ENCODE data around the gene MGAT5. TPM values are rescaled to one million over a fixed set of nuclear protein-coding genes. Genes with fewer than 3 reads are reported as not detected.

Gene MGAT5
- total RNA-seq, 1 donor from 2014 or later = 54.4 TPM

DNA sequence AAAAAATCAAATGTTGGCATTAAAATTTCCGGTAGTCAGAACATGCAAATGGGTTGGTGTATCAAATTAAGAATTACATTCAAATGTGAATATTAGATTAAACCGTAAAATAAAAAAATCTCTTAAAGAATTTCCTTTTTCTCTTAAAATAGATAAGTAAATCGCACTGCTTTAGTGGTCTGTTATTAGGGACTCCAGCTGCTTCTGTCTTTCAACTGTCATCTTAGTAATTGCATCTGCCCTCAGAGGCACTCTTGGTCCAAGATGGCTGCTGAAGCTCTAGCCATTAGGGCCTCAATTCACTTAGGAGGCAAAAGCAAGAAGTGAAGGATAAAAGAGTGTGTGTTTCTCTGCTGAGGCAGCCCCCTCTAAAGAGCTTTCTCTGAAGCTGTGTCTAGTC lies 132.4 kb downstream of the MGAT5 start:
- TF ChIP-seq, protein P1, sequence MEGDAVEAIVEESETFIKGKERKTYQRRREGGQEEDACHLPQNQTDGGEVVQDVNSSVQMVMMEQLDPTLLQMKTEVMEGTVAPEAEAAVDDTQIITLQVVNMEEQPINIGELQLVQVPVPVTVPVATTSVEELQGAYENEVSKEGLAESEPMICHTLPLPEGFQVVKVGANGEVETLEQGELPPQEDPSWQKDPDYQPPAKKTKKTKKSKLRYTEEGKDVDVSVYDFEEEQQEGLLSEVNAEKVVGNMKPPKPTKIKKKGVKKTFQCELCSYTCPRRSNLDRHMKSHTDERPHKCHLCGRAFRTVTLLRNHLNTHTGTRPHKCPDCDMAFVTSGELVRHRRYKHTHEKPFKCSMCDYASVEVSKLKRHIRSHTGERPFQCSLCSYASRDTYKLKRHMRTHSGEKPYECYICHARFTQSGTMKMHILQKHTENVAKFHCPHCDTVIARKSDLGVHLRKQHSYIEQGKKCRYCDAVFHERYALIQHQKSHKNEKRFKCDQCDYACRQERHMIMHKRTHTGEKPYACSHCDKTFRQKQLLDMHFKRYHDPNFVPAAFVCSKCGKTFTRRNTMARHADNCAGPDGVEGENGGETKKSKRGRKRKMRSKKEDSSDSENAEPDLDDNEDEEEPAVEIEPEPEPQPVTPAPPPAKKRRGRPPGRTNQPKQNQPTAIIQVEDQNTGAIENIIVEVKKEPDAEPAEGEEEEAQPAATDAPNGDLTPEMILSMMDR (IDR thresholded peaks at IDR 0.05) = no peak
- no peaks in the 10 kb centered on the region for H3K36me3 ChIP-seq
- H3K27ac ChIP-seq = no peak overlapping the region
- no peak for ATAC-seq
- no peaks in the 10 kb centered on the region for H3K4me1 ChIP-seq
- no peaks in the 10 kb centered on the region for H3K27me3 ChIP-seq
- no peaks in the 10 kb centered on the region for H3K9me3 ChIP-seq
- H3K4me3 ChIP-seq = no peak overlapping the region
- no peak for DNase-seq
- intact Hi-C loops (cut with DNase I) = no loop called here

DNA sequence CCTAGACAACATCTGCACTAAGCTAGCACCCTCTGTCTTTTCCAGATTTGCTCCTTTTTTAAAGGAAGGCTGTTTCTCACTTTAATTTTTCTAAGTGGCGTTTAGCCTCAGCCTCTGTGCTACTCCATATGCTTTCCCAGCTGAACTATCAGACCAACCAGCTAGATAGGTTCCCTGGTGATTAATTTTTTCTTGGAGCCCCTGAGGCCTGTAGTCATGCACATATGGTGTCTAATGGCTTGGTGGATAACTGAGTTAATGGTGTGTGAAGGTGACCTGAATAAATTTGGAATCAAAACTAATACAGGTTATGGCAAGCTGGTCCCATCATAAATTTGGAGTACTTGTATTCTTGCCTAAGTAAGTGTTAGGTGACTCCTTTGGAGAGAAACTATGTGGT lies 135.5 kb downstream of the MGAT5 start:
- TF ChIP-seq, protein P1 (IDR thresholded peaks at IDR 0.05) = no peak
- Histone ChIP-seq H3K9me3 (no peaks in the 10 kb centered on the region), H3K27me3 (no peaks in the 10 kb centered on the region), H3K27ac (no peak overlapping the region), H3K4me1 (no peaks in the 10 kb centered on the region), H3K4me3 (no peak overlapping the region), H3K36me3 (no peaks in the 10 kb centered on the region)
- intact Hi-C loops (cut with DNase I) = no loop called here
- ATAC-seq (no peak), DNase-seq (no peak)

DNA sequence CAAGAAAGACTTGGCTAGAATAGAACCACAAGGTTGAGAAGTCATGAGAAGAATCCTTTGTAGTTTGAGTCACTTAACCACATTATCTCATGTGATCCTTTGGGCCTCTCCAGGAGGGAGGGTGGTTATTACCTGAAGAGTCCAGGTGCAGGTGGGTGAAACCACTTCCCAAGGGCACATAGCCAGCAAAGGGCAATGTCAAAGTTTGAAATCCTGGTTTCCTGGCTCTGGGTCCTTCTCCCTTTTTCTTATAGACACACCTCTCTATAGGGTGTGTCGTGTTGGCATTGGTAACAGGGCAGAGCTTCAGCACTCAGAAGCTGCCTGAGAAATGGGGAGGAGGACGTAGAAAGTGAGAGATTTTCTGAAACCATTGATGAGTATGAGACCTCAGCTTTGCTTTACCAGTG lies 137.9 kb downstream of the MGAT5 start:
- Histone ChIP-seq H3K36me3 (peaks cover 4% of the 10 kb centered on the region), H3K9me3 (no peaks in the 10 kb centered on the region), H3K27ac (no peak overlapping the region), H3K4me1 (no peaks in the 10 kb centered on the region), H3K4me3 (no peak overlapping the region), H3K27me3 (no peaks in the 10 kb centered on the region)
- DNase-seq = no peak
- intact Hi-C loops (cut with DNase I) = no loop called here
- ATAC-seq = no peak
- TF ChIP-seq, protein P1 (IDR thresholded peaks at IDR 0.05) = no peak

DNA sequence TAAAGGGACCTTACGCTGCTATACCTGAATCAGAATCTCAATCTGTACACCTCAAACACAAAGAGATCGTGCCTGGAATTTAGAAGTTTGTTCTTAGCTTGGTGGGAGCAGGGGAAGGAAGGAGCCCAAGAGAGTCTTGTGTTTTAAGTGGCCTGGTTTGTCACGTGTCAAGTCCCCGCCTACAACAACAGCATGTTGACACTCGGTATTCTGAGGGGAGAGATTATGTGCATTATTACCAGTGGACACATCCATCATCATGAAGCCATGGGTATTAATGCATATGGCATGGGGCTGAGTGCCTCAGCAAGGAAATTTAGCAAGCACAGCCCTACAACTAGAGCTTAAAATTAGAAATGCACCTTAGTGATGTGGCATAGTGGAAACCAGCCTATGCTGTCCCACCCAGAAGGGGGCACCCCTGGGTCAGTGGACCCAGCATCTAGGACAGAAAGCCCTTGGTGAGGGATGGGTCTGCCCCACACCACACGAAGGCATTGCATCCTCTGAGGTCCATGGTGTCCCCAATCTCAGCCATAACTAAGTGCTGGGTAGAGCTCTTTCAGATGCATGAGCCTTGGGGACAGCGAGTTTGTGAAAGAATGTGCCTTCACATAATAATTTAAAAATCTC lies 138.7 kb downstream of the MGAT5 start:
- peaks cover 4% of the 10 kb centered on the region for H3K36me3 ChIP-seq
- TF ChIP-seq, protein P1 (IDR thresholded peaks at IDR 0.05) = no peak
- ATAC-seq (no peak), DNase-seq (no peak)
- H3K9me3 ChIP-seq = no peaks in the 10 kb centered on the region
- H3K4me1 ChIP-seq = no peaks in the 10 kb centered on the region
- H3K27ac ChIP-seq = no peak overlapping the region
- H3K4me3 ChIP-seq = no peak overlapping the region
- intact Hi-C loops (cut with DNase I) = no loop called here
- H3K27me3 ChIP-seq = no peaks in the 10 kb centered on the region

DNA sequence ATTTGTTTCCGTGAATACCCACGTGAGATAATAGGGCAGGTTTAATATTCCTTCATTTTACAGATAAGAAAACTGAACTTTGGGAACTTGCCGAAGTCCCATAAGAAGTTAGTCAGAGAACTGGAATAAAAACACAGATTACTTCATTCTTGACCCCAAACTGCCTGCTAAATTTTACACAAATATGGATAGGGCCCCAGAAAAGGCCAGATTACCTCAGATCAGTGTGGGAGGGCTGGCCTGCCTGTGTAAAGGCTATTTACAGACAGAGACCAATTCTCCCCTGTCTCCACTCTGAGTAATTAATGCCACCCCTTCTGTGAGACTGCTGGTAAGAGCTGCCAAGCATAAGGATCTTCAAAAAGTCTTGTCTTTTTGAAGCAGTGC lies 139.2 kb downstream of the MGAT5 start:
- no peak overlapping the region for H3K27ac ChIP-seq
- no peak for ATAC-seq
- no peaks in the 10 kb centered on the region for H3K9me3 ChIP-seq
- H3K36me3 ChIP-seq = peaks cover 4% of the 10 kb centered on the region
- no peaks in the 10 kb centered on the region for H3K27me3 ChIP-seq
- no peak for DNase-seq
- H3K4me1 ChIP-seq = no peaks in the 10 kb centered on the region
- H3K4me3 ChIP-seq = no peak overlapping the region
- TF ChIP-seq, protein P1 (IDR thresholded peaks at IDR 0.05) = no peak
- intact Hi-C loops (cut with DNase I) = no loop called here

DNA sequence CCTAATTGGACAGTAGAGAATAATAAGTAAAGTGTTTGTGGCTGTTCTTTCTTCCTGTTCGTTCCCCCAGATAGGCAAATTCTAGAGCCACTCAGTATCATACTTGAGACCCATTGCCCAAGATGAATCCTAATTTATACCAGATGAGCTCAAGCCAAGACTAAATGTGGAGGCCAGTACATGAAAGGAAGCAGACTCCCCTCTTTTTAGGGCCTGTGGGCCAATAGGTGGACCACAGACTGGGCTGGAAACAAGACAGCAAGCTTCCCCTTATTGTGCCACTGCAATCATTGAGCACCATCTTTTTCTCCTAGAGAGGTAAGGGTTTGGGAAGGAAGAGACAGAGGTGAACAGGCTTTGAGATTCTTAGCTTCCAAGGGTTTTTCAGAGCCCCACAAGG lies 141.9 kb downstream of the MGAT5 start:
- Histone ChIP-seq H3K27me3 (no peaks in the 10 kb centered on the region), H3K4me3 (no peak overlapping the region), H3K36me3 (peaks cover 4% of the 10 kb centered on the region), H3K9me3 (no peaks in the 10 kb centered on the region), H3K27ac (no peak overlapping the region), H3K4me1 (no peaks in the 10 kb centered on the region)
- TF ChIP-seq, protein P1 (IDR thresholded peaks at IDR 0.05) = no peak
- ATAC-seq (no peak), DNase-seq (no peak)
- intact Hi-C loops (cut with DNase I) = no loop called here

Measured in upper lobe of right lung (tissue), 1 donor.